ENCODE results near the gene ZNF436. TPM values are rescaled to one million over a fixed set of nuclear protein-coding genes. Genes with fewer than 3 reads are reported as not detected.
"Not testable (repeated sequence)": the region's sequence is repeated elsewhere in the genome, so short reads cannot be mapped to it uniquely, and the experiment has no call there.

ZNF436 gene
- total RNA-seq, 1 donor, result 30.5 TPM

DNA sequence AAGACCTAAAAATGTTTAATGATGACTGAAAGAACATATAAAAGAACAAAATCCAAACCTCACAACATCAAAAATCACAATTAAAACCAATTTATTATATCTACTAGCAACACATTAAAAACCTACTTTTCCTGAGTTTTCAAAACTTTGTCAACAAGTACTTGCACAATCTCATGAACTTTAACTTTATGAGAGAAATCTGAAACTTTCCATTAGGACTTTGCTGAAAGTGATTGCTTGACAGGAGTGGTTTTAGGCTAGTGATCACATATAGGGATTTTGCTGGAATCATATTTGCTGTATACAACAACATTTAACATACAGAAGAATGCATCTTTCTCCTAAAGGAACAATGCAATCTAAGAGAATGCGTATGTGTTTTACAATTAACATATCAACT is 38.8 kb downstream of the ZNF436 start:
- TF ChIP-seq CTCF (IDR thresholded peaks at IDR 0.05; ENCODE audit: insufficient read depth, low read length), result no peak
- no peak overlapping the region for H3K4me3 ChIP-seq (ENCODE audit: low read depth, low read length)
- DNase-seq (ENCODE audit: low read depth), result no peak

DNA sequence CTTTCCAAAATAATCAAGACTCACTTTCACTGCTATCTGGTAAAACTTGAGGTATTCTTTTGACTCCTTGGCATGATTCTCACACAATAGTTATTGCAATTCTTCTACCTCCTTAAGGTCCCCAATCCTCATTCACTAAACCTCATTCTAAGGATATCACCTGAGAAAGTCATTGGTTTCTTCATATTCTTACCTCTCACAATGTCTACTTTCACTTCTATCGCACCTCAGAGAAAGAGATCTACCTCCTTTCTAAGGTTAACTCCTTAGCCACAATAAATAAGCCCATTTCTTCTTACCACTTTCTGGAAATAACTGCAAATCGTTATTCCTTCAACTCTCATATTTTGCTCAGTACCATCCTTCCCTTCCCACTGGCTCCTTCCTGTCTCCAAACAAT is 44.2 kb downstream of the ZNF436 start:
- no peak overlapping the region for H3K4me3 ChIP-seq (ENCODE audit: low read depth, low read length)
- no peak for TF ChIP-seq CTCF (IDR thresholded peaks at IDR 0.05; ENCODE audit: insufficient read depth, low read length)
- DNase-seq (ENCODE audit: low read depth), result no peak

GRCh38 chr1:23322770-23323169 is 46.9 kb downstream of the ZNF436 start:
- H3K4me3 ChIP-seq (ENCODE audit: low read depth, low read length), result no peak overlapping the region
- TF ChIP-seq CTCF (IDR thresholded peaks at IDR 0.05; ENCODE audit: insufficient read depth, low read length), result no peak
- DNase-seq (ENCODE audit: low read depth), result no peak

DNA sequence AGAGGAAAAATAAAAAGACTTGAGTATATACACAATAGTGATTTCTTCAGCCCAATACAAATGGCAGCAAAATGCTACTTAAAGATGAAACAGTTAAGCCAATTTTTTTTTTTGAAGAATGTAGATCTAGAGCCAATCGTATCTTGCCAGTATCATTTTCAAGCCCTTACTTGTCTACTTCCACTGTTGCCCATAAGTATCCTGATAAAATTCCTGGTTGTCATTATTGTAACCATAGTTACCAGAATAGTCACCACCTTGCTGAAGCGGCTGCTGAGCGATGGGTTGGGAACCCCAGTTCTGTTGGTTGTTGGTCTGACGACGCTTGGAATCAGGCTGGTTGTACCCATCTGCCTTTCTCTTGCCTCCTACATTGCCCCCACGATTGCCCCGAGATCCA is 59.4 kb downstream of the ZNF436 start:
- not testable (repeated sequence) for DNase-seq (ENCODE audit: low read depth); H3K4me3 ChIP-seq (ENCODE audit: low read depth, low read length)

Other genes with a start within 250 kb of the ZNF436 start
- 26.2 and 107 TPM in 2 replicates for gene LUZP1, start 201.0 kb downstream of the ZNF436 start, total RNA-seq (ENCODE audit: low replicate concordance)
- not detected in 2 replicates for gene HTR1D, start 152.3 kb downstream of the ZNF436 start, total RNA-seq (ENCODE audit: low replicate concordance)
- gene HNRNPR, start 25.6 kb downstream of the ZNF436 start, total RNA-seq (ENCODE audit: low replicate concordance), result 83.4 and 182 TPM in 2 replicates
- gene TCEA3, start 54.9 kb upstream of the ZNF436 start, total RNA-seq (ENCODE audit: low replicate concordance), result 22.8 and 44.9 TPM in 2 replicates
- gene ASAP3, start 114.3 kb upstream of the ZNF436 start, total RNA-seq (ENCODE audit: low replicate concordance), result 46.9 and 65.3 TPM in 2 replicates
- gene E2F2, start 161.4 kb upstream of the ZNF436 start, total RNA-seq (ENCODE audit: low replicate concordance), result 5.6 TPM in 1 of 2 replicates, not detected in the other
- gene ID3, start 189.7 kb upstream of the ZNF436 start, total RNA-seq (ENCODE audit: low replicate concordance), result 51.8 and 673 TPM in 2 replicates

Data from fibroblast of the aortic adventitia (primary cell).